Vagina (tissue), 2 donors: Measurements from ENCODE around the gene FBXL17. TPM values are rescaled to one million over a fixed set of nuclear protein-coding genes. Genes with fewer than 3 reads are reported as not detected.

Experiments used
- DNase-seq, 2 donors: peaks; one replicate each; pipeline ENCODE4 v3.0.0-alpha.2; 2017; ENCODE audit errors: extremely low spot score in 2 of 2
- H3K27ac ChIP-seq: fragments of 200-600 bp; sonication (generic); one replicate; pipeline ENCODE4 v1.5.1; 2019
- H3K27me3 ChIP-seq: fragments of 200-600 bp; sonication (generic); one replicate; pipeline ENCODE4 v1.5.1; 2019
- H3K36me3 ChIP-seq, 2 donors: fragments of 200-600 bp; sonication (generic); one replicate each; pipeline ENCODE4 v1.5.1; 2017 to 2019
- H3K4me1 ChIP-seq: fragments of 200-600 bp; sonication (generic); one replicate; pipeline ENCODE4 v1.5.1; 2019
- H3K4me3 ChIP-seq, 2 donors: fragments of 200-600 bp; sonication (generic); 1 replicate in 1 of 2; 2 replicates in 1 of 2; pipeline ENCODE4 v1.5.1; 2016 to 2019
- H3K9me3 ChIP-seq: fragments of 200-600 bp; sonication (generic); one replicate; pipeline ENCODE4 v1.5.1; 2019
- POLR2A ChIP-seq, 2 donors: fragments of 450-650 bp; IDR thresholded peaks; one replicate each; pipeline ENCODE4 v1.6.1; 2017; ENCODE audit warnings: antibody characterized with exemption in 2 of 2, mild to moderate bottlenecking in 2 of 2, moderate library complexity in 2 of 2
- POLR2AphosphoS5 ChIP-seq, 2 donors: sonication (generic); formaldehyde crosslinking; IDR thresholded peaks; one replicate each; pipeline ENCODE4 v1.9.0; 2017; ENCODE audit warnings: antibody characterized with exemption in 2 of 2, mild to moderate bottlenecking in 2 of 2, low read depth in 1 of 2; ENCODE audit not compliant: insufficient read depth in 1 of 2
- intact Hi-C: fragments of 100-400 bp; cut with DNase I; formaldehyde crosslinking; loops from one replicate; pipeline ENCODE4 v1.15.1; 2023
- total RNA-seq: library from RNA; depleted of rRNA; stranded (reverse); fragments of >200 nt; gene quantifications from one replicate; pipeline ENCODE4 v1.2.3, GENCODE V29; 2016
- TF ChIP-seq, protein P1 (sequence below), 3 experiments: fragments of 450-650 bp in 2 of 3; fragments of 200-600 bp in 1 of 3; sonication (generic) in 1 of 3; IDR thresholded peaks; one replicate each; pipeline ENCODE4 v1.5.1; 2017 to 2019; ENCODE audit warnings: antibody characterized with exemption in 3 of 3, mild to moderate bottlenecking in 2 of 3, moderate library complexity in 2 of 3

FBXL17 gene
- total RNA-seq, 1 donor from 2014 or later: 15.0 TPM

DNA sequence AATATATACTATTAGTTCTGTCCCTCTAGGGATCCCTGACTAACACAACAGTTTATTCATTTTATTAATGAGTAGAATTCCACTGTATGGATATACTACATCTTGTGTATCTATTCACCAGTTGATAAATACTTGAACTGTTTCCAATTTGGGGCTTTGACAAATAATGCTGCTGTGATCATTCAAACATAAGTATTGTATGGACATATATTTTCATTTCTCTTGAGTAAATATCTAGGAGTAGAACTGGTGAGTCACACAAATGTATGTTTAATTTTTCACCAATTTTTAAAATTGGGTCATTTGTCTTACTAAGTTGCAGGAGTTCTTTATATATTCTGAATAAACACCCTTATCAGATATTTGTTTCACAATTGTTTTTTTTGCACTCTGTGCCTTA is 149.1 kb downstream of the FBXL17 start:
- Histone ChIP-seq H3K36me3 (no peaks in the 10 kb centered on the region), H3K4me1 (no peaks in the 10 kb centered on the region), H3K9me3 (no peaks in the 10 kb centered on the region), H3K27me3 (no peaks in the 10 kb centered on the region), H3K27ac (no peak overlapping the region), H3K4me3 (no peak overlapping the region)
- intact Hi-C loops: no loop called here
- DNase-seq: no peak
- no peak for TF ChIP-seq POLR2AphosphoS5 (IDR thresholded peaks at IDR 0.05; ENCODE audit: insufficient read depth in 1 of 2, low read depth in 1 of 2)
- TF ChIP-seq, protein P1, sequence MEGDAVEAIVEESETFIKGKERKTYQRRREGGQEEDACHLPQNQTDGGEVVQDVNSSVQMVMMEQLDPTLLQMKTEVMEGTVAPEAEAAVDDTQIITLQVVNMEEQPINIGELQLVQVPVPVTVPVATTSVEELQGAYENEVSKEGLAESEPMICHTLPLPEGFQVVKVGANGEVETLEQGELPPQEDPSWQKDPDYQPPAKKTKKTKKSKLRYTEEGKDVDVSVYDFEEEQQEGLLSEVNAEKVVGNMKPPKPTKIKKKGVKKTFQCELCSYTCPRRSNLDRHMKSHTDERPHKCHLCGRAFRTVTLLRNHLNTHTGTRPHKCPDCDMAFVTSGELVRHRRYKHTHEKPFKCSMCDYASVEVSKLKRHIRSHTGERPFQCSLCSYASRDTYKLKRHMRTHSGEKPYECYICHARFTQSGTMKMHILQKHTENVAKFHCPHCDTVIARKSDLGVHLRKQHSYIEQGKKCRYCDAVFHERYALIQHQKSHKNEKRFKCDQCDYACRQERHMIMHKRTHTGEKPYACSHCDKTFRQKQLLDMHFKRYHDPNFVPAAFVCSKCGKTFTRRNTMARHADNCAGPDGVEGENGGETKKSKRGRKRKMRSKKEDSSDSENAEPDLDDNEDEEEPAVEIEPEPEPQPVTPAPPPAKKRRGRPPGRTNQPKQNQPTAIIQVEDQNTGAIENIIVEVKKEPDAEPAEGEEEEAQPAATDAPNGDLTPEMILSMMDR (IDR thresholded peaks at IDR 0.05): no peak
- TF ChIP-seq POLR2A (IDR thresholded peaks at IDR 0.05): no peak

DNA sequence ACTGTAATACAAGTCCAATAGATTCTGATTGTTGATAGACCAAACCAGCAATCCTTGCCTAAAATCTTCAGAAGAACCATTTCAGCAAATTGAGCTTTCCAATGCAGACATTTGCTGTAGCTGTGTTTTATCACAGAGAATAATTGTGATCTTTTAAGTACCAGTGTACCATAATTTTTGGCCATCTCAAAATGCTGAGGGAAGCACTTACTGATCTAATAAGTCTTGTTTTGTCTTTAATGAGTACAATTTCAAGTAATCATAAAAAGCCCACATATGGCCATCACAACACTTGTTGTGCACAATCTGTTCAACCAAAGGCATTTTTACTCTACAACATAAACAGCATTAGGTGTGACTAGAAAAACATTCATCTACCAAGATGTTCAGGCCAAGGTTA is 159.9 kb downstream of the FBXL17 start:
- H3K4me1 ChIP-seq: no peaks in the 10 kb centered on the region
- TF ChIP-seq POLR2A (IDR thresholded peaks at IDR 0.05): no peak
- TF ChIP-seq, protein P1 (IDR thresholded peaks at IDR 0.05): no peak
- H3K4me3 ChIP-seq: no peak overlapping the region
- intact Hi-C loops: no loop called here
- no peaks in the 10 kb centered on the region for H3K27me3 ChIP-seq
- H3K9me3 ChIP-seq: no peaks in the 10 kb centered on the region
- no peak for DNase-seq
- H3K27ac ChIP-seq: no peak overlapping the region
- no peaks in the 10 kb centered on the region for H3K36me3 ChIP-seq

DNA sequence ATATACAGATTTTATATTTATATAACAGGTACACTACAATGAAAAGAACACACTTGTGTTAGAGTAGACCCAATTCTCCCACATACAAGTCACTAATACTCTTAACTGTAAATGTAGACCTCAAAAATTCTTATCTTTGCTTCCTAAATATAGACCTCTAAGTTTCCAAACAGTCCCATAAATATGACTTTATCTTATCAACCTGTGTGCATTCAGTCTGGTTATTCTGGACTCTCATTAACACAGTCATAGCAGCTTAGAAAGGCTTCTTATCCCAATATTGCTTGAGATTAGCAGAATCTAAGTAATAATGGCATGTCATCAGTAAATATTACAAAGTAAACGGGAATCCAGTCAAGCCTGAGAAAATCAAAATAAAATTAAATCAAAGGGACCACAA is 161.1 kb downstream of the FBXL17 start:
- H3K9me3 ChIP-seq: no peaks in the 10 kb centered on the region
- no peak overlapping the region for H3K27ac ChIP-seq
- no peaks in the 10 kb centered on the region for H3K36me3 ChIP-seq
- TF ChIP-seq POLR2AphosphoS5 (IDR thresholded peaks at IDR 0.05; ENCODE audit: insufficient read depth in 1 of 2, low read depth in 1 of 2) (no peak), POLR2A (IDR thresholded peaks at IDR 0.05) (no peak)
- TF ChIP-seq, protein P1 (IDR thresholded peaks at IDR 0.05): no peak
- intact Hi-C loops: no loop called here
- H3K4me1 ChIP-seq: no peaks in the 10 kb centered on the region
- no peaks in the 10 kb centered on the region for H3K27me3 ChIP-seq
- no peak for DNase-seq
- H3K4me3 ChIP-seq: no peak overlapping the region

DNA sequence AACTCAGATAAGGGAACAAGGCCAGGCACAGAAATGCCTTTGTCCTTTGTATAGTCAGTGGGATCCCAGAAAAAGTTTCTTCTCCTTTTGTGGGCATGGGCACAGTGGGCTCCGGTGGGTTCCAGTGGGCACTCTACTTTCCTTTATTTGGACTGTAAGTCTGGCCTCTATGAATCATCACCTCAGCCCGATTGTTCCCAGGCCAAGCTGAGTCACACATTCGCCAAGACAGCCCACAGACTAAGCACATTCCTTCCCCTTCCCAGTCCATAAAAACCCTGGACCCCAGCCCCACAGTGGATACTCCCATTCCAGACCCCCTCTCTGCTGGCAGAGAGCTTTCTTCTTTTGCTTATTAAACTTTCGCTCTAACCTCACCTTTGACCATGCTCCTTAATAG is 165.0 kb downstream of the FBXL17 start:
- DNase-seq: no peak
- no peaks in the 10 kb centered on the region for H3K27me3 ChIP-seq
- no peak overlapping the region for H3K27ac ChIP-seq
- intact Hi-C loops: no loop called here
- H3K9me3 ChIP-seq: no peaks in the 10 kb centered on the region
- H3K36me3 ChIP-seq: no peaks in the 10 kb centered on the region
- TF ChIP-seq, protein P1 (IDR thresholded peaks at IDR 0.05): no peak
- TF ChIP-seq POLR2A (IDR thresholded peaks at IDR 0.05) (no peak), POLR2AphosphoS5 (IDR thresholded peaks at IDR 0.05; ENCODE audit: insufficient read depth in 1 of 2, low read depth in 1 of 2) (no peak)
- no peaks in the 10 kb centered on the region for H3K4me1 ChIP-seq
- no peak overlapping the region for H3K4me3 ChIP-seq

DNA sequence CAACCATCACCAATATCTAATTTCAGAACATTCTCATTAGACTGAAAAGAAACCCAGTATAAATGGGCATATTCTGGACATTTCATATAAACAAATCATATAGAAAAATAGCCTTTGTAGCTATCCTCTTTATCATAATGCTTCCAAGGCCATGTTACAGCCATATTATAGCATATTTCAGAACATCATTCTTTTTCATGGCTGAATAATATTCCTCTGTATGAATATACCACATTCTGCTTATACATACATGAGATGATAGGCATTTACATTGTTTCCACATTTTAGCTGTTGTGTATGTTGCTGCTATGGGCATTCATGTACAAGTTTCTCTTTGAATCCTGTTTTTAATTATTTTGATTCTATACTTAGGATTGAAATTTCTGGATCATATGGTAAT is 167.0 kb downstream of the FBXL17 start:
- TF ChIP-seq POLR2AphosphoS5 (IDR thresholded peaks at IDR 0.05; ENCODE audit: insufficient read depth in 1 of 2, low read depth in 1 of 2): no peak
- TF ChIP-seq, protein P1 (IDR thresholded peaks at IDR 0.05): no peak
- no peak for TF ChIP-seq POLR2A (IDR thresholded peaks at IDR 0.05)
- Histone ChIP-seq H3K4me1 (no peaks in the 10 kb centered on the region), H3K27me3 (no peaks in the 10 kb centered on the region), H3K4me3 (no peak overlapping the region), H3K9me3 (no peaks in the 10 kb centered on the region), H3K36me3 (no peaks in the 10 kb centered on the region), H3K27ac (no peak overlapping the region)
- no peak for DNase-seq
- intact Hi-C loops: no loop called here
